Measurements from ENCODE around the gene RUSC2.
"Not testable (repeated sequence)": the region's sequence is repeated elsewhere in the genome, so short reads cannot be mapped to it uniquely, and the experiment has no call there.

Gene RUSC2

GRCh38 chr9:35498245-35498644, 8.3 kb downstream of the RUSC2 start:
- DNase-seq = not testable (repeated sequence)

- DNase-seq = no peak
These were observed 9.3 kb downstream of the RUSC2 start for GRCh38 chr9:35499029-35499700.

GRCh38 chr9:35499701-35500030, 9.8 kb downstream of the RUSC2 start:
- DNase-seq = no peak

DNA sequence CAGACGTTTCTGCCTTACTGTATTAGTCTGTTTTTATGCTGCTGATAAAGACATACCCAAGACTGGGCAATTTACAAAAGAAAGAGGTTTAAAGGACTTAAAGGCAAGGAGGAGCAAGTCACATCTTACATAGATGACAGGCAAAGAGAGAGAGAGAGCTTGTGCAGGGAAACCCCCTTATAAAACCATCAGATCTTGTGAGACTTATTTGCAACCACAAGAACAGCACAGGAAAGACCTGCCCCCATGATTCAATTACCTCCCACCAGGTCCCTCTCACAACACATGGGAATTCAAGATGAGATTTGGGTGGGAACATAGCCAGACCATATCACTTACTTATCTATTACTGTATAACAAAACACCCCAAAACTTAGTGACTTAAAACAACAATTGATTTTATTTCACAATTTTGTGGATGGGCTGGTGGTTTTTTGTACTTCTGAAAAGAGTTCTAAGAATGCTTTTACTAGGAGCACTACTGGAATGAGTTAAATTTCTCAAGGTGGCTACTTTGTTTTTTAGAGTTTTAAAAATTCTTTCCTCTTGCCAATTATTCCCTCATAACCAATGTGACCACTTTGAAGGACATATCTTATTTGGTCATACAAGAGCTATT, 10.3 kb downstream of the RUSC2 start:
- DNase-seq = no peak

DNA sequence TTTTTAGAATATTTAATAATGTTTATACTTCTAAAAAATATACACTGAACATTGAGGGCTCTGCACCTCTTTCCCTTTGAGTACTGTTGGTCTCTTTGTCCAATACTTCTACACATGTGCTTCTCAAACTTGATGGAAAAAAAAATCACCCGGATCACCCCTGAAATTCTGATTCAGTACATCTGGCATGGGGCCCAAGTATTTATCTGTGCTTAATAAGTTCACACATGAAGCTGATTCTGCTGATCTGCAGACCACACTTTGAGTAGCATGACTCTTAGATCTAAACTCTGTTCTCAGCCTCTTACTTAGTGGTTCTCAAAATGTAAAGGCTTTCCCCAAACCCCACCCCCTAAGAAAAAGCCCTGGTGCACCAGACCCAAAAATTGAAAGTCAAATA, 12.0 kb downstream of the RUSC2 start:
- DNase-seq = no peak

- no peak for DNase-seq
These were observed 16.4 kb downstream of the RUSC2 start for GRCh38 chr9:35506359-35506758.

DNA sequence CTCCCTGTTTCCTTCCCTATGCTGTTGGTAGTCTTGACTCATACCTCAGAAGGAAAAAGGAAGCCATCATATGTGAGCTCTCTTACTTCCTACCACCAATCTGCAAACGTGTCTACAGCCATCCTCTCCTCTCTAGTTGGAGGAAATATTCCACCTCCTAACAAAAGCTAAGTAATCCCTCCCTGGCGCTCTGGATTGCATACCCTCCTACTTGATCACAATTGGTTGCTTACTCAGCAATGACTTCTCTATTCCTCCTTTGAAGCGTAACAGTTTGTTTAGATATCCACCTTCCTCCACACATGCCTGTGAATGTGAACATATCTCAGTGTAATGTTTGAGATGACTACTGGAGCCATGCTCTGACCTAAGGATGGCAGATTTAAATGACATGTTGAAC, 18.2 kb downstream of the RUSC2 start:
- no peak for DNase-seq

DNA sequence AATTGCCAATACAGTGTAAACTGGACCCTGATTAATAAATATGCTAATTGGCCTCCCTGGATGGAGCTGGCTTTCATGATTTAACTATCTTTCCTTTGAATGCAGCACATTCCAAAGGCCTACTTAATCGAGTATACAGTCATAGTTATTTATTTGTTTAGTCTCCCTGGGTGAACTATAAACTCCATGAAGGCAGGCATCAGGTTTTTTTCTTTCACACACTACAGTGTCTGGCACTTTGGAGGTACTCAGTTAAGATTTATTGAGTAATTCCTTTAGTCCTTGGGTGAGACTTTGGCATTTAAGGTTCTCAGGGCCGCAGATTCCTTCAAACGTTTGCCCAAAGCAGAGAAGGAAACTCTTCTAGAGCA, 20.5 kb downstream of the RUSC2 start:
- DNase-seq = no peak

GRCh38 chr9:35510754-35511428, 21.0 kb downstream of the RUSC2 start:
- DNase-seq = no peak

- DNase-seq = no peak
These were observed 21.5 kb downstream of the RUSC2 start for GRCh38 chr9:35511453-35511852.

GRCh38 chr9:35515766-35516165, 25.9 kb downstream of the RUSC2 start:
- DNase-seq = no peak

- DNase-seq = no peak
These were observed 26.6 kb downstream of the RUSC2 start for GRCh38 chr9:35516479-35516878.

DNA sequence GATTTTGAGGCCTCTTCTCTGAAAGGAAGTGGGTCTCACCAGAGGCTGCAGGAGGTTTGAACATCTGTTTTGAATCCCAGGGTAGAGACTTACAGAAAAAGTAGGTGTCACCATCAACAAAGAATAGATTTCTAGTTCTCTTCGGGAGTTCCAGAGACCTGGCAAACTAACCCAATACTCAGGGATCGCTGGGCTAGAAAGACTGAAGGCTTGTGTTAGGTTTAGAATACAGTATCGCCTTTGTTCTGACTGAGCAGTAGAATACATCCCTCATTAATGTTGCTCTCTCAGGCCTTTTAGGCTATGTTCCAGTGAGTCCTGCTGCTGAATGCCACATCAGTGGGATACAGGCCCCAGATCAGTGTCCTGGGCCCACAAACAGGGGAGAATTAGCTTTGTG, 27.2 kb downstream of the RUSC2 start:
- DNase-seq = no peak

GRCh38 chr9:35517552-35518224, 27.8 kb downstream of the RUSC2 start:
- no peak for DNase-seq

- no peak for DNase-seq
These were observed 28.4 kb downstream of the RUSC2 start for GRCh38 chr9:35518225-35518821.

DNA sequence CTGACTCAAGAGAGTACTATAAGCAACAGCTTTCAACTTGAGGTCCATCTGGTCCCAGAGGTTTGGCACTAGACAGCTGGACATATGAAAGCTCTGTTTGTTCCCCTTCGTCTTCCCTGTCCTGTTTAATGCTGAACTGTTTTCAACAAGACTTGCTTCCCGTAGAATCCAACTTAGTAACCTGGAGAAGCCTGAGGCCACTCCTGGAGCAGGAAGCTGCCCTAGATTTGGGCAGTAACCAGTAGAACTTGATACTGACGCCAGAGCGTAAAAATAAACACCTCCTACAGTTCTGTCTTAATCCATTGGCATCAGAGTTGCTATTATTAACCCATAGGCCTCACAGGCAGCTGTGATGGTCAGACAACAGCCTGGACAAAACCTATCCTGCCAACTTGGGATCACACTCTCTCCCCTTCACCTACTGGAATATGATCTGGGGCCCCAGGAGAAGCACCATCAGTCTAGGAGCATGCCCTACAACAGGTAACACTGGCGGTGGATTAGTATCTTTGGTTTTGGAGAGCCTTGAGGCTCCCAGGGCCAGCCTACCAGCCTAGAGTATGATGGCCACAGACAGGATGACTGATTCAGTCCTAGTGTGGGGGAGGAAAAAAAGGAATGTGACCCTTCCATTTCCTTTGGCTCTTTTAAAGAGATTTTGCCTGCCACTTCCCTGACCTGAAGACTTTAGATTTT, 29.2 kb downstream of the RUSC2 start:
- DNase-seq = no peak

- no peak for DNase-seq
These were observed 29.9 kb downstream of the RUSC2 start for GRCh38 chr9:35519692-35520363.

- no peak for DNase-seq
These were observed 30.4 kb downstream of the RUSC2 start for GRCh38 chr9:35520364-35520710.

DNA sequence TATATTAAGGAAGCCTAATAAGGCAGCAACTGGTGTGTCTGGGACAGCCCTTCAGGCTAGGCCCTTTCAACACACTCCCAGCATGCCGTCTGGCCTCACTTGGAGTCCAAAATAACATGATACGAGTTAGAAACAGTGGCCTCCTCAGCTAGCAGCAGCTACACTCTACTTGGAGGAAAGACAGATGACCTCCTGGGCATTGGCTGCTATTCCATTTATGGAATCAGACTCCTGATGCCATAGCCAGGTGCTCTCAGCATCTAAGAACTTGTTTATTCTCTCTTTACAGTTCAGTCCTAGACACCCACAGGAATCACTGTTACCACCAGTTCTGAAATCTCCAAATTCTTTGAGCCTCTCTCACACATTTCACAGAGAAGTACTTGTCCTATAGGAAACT, 31.8 kb downstream of the RUSC2 start:
- DNase-seq = no peak

- DNase-seq = no peak
These were observed 32.3 kb downstream of the RUSC2 start for GRCh38 chr9:35522187-35522586.

DNA sequence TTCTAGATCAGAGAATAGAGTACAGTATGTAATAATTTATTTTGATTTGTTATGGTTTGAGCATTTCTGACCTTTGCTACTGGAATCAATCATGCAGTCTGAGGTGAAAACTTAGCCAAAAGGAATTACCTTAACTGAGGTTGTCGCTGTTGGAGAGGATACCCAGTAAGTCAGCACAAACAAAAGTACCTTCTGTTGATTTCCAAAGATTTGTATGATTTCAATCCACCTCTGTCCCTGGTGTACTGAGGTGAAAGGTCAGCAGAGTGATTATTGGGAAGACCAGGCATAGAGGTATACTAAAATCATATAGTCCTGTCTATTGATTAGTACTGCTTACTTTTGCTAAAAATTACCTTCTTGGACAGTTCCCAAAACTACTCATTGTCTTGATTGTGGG, 32.8 kb downstream of the RUSC2 start:
- no peak for DNase-seq

GRCh38 chr9:35523556-35523955, 33.6 kb downstream of the RUSC2 start:
- DNase-seq = not testable (repeated sequence)

Data from central memory CD4-positive, alpha-beta T cell (primary cell).